GM21367 (cell line): Measurements from ENCODE around the gene MAD1L1.
"Not testable (repeated sequence)": the region's sequence is repeated elsewhere in the genome, so short reads cannot be mapped to it uniquely, and the experiment has no call there.

Experiments
- ATAC-seq: cut with Tn5 transposase; IDR thresholded peaks from one replicate; pipeline ENCODE4 v1.9.1; 2021; ENCODE audit not compliant: unreplicated experiment

Gene MAD1L1

GRCh38 chr7:1936531-1937251 lies 296.1 kb downstream of the MAD1L1 start:
- no peak for ATAC-seq

GRCh38 chr7:1936006-1936310 lies 296.8 kb downstream of the MAD1L1 start:
- ATAC-seq = no peak

GRCh38 chr7:1935176-1936005 lies 297.4 kb downstream of the MAD1L1 start:
- ATAC-seq = no peak

- ATAC-seq = no peak
These were observed 298.0 kb downstream of the MAD1L1 start for GRCh38 chr7:1934756-1935155.

GRCh38 chr7:1934017-1934416 lies 298.7 kb downstream of the MAD1L1 start:
- ATAC-seq = no peak

GRCh38 chr7:1933066-1933750 lies 299.5 kb downstream of the MAD1L1 start:
- ATAC-seq = no peak

- ATAC-seq = no peak
These were observed 300.8 kb downstream of the MAD1L1 start for GRCh38 chr7:1931951-1932270.

GRCh38 chr7:1931256-1931950 lies 301.3 kb downstream of the MAD1L1 start:
- ATAC-seq = no peak

- no peak for ATAC-seq
These were observed 302.2 kb downstream of the MAD1L1 start for GRCh38 chr7:1930381-1931065.

- not testable (repeated sequence) for ATAC-seq
These were observed 303.3 kb downstream of the MAD1L1 start for GRCh38 chr7:1929349-1929925.

GRCh38 chr7:1928645-1929348 lies 303.9 kb downstream of the MAD1L1 start:
- ATAC-seq = no peak

- no peak for ATAC-seq
These were observed 304.7 kb downstream of the MAD1L1 start for GRCh38 chr7:1927937-1928644.

- ATAC-seq = no peak
These were observed 305.8 kb downstream of the MAD1L1 start for GRCh38 chr7:1926908-1927306.

GRCh38 chr7:1925973-1926907 lies 306.5 kb downstream of the MAD1L1 start:
- no peak for ATAC-seq

- ATAC-seq = no peak
These were observed 307.4 kb downstream of the MAD1L1 start for GRCh38 chr7:1925349-1925748.

- ATAC-seq = no peak
These were observed 308.4 kb downstream of the MAD1L1 start for GRCh38 chr7:1924258-1924817.

GRCh38 chr7:1923409-1924257 lies 309.1 kb downstream of the MAD1L1 start:
- ATAC-seq = no peak
